HG03060 (cell line): ENCODE measurements around the gene PAK3.

Experiments used
- ATAC-seq: cut with Tn5 transposase; IDR thresholded peaks from one replicate; pipeline ENCODE4 v1.9.1; 2021; ENCODE audit warnings: low read depth, moderate number of reproducible peaks; ENCODE audit not compliant: unreplicated experiment

PAK3 gene

GRCh38 chrX:111129921-111130320, 33.9 kb downstream of the PAK3 start:
- no peak for ATAC-seq

DNA sequence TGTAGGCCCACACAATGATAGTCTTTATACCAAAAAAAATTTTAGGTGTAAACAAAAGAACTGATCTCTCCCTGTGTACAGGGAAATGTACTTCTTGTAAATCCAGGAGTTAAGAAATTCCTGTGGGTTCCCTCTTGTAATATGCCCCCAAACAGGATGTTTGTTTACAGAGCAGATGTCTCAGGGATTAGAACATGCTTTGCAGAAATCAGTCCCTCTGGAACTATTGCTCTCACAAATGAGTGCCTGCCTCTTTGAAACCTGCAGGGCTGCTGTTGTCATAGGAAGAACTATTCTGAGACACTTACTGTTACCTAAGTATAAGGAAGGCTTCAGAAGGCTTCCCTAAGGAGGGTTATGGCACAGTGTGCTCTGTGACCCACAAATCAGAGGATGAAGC, 35.6 kb downstream of the PAK3 start:
- no peak for ATAC-seq

DNA sequence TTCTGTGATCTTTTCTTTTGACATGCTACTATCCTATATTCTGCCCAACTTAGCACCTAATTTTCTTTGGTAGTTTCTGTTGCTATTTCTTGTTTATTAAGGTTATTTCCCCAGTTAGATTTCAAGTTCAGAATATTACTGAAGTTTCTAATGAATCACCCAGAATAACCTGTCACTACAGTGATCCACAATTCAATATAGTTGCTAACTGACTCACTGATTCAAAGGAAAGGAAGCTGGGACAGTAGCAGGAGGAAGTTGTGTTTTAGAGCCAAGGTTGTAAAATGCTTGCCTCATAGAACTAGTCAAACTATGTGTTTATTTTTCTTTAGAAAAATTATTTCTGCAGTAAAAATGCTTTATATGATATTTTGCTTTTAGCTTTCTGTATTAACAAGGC, 37.4 kb downstream of the PAK3 start:
- no peak for ATAC-seq

- ATAC-seq, result no peak
Observed at GRCh38 chrX:111145878-111146277, 49.9 kb downstream of the PAK3 start.

GRCh38 chrX:111151764-111152163, 55.8 kb downstream of the PAK3 start:
- no peak for ATAC-seq

GRCh38 chrX:111159232-111159631, 63.2 kb downstream of the PAK3 start:
- no peak for ATAC-seq

DNA sequence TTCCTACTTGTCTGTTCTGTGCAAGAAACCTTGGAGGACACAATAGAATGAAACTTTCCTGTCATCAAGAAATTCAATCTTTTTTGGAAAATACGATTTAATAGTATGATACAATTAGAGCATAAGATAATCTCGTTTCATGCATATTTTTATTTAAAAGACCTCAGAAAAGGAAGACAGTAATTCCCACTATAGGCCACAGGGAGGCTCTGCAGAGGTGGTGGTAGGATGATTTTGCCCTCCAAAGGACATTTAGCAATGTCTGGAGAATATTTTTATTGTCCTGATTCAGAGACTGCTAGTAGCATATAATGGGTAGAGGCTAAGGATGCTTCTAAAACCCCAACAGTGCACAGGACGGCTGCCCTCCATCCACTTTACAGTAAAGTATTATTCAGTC, 68.7 kb downstream of the PAK3 start:
- ATAC-seq, result no peak

DNA sequence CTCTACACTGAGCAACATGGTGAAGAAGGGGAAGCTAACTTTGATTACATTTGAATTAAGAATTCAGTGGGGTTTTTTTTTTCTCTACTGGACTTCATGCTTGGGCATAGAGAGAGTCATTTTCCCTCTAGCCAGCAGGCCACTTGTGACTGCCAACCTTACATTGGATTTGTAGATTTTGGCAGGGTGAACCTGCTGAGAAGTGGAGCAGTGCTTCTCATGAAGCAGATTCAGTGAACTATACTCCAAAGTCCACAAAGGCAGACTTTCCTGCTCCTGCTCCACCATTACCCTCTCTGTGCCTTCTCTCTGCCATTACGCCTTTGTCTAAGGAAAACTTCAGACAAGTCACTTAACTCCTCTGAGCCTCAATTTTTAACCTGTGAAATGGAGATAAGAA, 69.9 kb downstream of the PAK3 start:
- no peak for ATAC-seq

- ATAC-seq, result no peak
Observed at GRCh38 chrX:111167334-111167733, 71.3 kb downstream of the PAK3 start.

GRCh38 chrX:111168314-111168713, 72.3 kb downstream of the PAK3 start:
- ATAC-seq, result no peak

DNA sequence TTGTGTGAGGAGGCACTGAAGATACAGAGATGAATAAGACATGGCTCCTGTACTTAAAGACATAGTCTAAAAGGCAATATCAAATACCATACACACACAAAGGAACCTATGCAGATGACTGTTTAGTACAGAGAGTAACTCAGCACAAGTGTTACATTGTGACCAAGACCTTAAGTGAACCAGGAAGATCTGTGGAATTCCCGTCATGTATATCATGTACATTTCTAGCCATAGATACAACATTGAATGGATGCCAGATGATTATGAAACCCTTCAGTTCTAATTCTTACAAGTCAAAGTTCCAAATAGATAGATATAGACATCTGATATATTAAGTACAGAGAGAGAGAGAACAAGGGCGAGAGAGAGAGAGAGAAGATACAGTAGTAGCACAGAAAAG, 73.2 kb downstream of the PAK3 start:
- ATAC-seq, result no peak

DNA sequence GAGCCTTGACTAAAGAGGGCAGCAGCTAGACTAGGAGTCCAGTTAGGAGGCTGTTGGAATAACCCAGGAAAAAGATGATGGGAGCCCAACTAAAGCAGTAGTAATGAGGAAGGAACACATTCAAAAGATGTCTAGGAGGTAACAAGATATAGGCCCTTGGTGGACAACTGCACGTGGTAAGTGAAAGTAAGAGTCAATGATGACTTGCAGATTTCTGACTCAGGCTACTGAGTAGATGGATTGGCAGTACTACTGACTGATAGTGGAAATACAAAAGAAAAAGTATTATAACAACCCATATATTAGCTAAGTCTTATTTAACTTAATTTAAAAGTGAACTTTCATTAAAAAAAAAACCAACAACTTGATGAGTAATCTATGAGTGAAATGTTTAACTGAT, 74.0 kb downstream of the PAK3 start:
- ATAC-seq, result no peak

- ATAC-seq, result no peak
Observed at GRCh38 chrX:111180750-111181240, 84.8 kb downstream of the PAK3 start.

DNA sequence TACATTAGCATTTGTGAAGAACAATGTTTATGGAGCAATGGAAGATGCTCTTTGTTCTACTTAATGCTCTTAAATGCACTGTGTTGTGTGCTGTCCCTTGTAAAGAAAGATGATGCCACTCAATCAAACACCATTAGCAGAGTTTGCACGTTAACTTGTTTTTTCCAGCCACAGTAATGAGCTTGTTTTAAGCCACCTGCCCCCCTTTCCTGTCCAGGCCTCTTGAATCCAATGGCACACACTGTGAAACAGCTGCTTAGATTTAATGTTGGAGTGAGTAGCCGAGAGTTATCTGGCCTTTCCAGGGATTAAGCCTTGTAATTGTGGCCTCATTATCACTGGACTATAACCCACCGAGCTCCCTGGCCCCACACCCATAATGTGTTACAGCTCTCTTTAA, 86.0 kb downstream of the PAK3 start:
- no peak for ATAC-seq

- ATAC-seq, result no peak
Observed at GRCh38 chrX:111182997-111183396, 87.0 kb downstream of the PAK3 start.

- no peak for ATAC-seq
Observed at GRCh38 chrX:111191598-111191997, 95.6 kb downstream of the PAK3 start.

DNA sequence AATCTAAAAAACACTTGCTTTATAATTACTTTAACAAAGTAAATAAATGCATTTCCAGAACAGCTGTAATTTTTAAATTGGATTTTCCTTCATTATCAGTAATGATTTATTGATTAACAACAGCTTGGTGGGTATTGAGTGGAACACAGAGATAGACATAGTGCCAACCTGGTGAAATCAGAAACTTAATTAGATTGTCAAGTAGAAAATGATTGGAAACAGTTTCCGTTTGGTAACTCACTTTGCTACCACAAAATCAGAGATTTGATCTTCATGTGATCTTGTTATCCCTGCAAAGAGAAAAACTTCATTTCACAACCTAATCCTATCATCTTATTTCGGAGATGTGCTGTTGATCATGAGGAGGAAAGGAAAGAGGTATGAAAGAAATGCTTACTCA, 103.5 kb downstream of the PAK3 start:
- no peak for ATAC-seq

- ATAC-seq, result no peak
Observed at GRCh38 chrX:111200327-111200726, 104.3 kb downstream of the PAK3 start.

DNA sequence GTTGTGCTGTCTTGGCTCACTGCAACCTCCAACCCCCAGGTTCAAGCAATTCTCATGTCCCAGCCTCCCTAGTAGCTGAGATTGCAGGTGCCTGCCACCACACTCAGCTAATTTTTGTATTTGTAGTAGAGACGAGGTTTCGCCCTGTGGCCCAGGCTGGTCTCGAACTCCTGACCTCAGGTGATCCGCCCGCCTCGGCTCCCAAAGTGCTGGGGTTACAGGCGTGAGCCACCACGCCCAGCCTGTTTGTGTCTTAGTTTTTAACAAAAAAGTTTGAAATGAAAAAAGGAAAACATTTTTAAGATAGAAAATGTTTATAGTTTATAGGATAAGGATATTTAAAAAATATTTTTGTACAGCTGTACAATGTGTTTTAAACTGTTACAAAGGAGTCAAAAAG, 111.9 kb downstream of the PAK3 start:
- ATAC-seq, result no peak

DNA sequence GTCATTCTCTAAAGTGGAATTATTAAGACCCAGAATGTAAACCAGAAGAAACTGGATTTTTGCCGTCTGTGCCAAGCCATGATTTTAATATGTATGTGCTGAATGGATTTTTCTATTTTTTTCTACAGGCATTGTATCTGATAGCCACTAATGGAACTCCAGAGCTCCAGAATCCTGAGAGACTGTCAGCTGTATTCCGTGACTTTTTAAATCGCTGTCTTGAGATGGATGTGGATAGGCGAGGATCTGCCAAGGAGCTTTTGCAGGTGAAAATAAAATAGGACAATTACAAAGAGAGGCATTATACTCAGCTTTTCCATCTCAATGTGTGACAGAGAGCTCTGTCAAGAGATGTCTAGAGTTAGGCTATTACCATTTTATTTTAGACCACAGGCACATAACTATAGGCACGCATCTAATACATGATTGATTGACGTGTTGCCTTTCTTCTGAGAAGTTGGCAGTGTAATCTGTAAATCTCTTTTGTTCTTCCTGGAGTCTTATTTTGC, 120.4 kb downstream of the PAK3 start:
- ATAC-seq, result no peak

- no peak for ATAC-seq
Observed at GRCh38 chrX:111244235-111244750, 148.3 kb downstream of the PAK3 start.

DNA sequence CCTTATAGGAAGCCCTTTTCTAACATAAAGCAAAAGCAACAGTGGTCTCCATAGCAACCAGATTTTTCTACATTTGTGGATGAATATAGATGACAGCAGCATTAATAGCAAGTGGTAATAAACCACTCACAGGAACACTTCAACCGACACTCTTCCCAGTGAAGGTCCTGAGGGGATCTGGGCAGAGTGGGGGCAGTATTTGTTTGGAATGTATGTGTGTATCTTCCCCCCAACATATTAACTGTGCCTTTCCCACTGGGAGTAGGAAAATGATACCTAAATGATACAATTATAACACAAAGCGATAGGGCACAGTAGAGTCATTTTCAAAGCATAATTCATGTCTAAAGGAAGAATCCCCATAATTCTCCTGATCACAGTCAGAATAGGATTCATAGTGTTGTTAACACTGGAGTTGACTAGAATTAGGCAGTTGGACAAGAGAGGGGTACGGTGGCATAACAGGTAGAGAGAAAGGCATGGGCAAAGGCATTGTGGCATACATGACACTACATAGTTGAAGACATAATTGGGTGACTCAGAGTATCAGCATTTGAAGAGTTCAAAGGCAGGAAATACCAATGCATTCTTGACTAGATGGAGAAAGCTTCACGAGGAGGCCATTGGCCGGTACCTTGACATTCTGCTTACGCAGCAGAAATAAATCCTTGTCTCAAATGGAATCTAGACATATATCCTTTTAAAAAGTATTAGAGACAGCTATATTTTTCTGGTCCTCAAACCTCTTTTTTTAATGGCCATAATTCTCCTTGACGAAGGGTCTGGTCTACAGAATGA, 159.1 kb downstream of the PAK3 start:
- ATAC-seq, result no peak
